ENCODE measurements around the gene USP49. TPM values are rescaled to one million over a fixed set of nuclear protein-coding genes. Genes with fewer than 3 reads are reported as not detected.
"Not testable (repeated sequence)": the region's sequence is repeated elsewhere in the genome, so short reads cannot be mapped to it uniquely, and the experiment has no call there.

Gene USP49
- total RNA-seq, 1 donor = 3.0 TPM

DNA sequence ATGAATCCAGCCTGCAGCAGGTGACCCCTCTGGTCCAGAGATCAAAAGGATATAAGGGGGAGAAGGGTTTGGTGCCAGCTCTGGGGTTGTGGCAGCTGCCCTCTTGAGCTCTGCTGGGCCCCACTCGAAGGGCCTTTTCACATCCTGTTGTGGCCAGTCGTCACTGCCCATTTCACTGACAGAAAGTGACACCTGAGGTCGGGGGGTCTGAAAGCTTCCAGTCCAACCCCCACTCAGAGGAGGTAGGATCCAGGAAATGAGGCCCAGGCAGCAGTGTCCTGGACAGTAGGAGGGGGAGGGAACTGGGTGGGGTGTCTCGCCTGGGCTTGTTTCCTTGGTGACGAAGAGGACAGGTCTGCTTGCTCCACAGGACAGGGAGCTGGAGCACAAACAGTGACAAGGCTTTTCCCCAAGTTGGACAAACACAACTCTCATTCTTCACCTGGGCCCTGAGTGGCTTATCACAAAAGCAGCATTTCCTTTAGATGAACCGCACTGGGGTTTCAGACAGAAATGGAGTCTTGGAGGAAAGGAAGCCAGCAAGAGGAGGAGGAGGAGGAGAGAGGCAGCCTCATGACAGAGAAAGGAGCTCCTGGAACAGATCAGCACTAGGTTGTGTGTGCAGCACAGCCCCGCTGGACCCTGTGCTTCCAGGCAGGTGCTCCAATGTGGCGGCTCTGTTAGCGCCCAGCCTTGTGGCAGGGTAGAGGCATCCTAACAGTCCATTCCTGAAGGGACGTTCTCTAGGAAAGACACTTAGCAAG, 126.4 kb downstream of the USP49 start:
- TF ChIP-seq, protein P1, sequence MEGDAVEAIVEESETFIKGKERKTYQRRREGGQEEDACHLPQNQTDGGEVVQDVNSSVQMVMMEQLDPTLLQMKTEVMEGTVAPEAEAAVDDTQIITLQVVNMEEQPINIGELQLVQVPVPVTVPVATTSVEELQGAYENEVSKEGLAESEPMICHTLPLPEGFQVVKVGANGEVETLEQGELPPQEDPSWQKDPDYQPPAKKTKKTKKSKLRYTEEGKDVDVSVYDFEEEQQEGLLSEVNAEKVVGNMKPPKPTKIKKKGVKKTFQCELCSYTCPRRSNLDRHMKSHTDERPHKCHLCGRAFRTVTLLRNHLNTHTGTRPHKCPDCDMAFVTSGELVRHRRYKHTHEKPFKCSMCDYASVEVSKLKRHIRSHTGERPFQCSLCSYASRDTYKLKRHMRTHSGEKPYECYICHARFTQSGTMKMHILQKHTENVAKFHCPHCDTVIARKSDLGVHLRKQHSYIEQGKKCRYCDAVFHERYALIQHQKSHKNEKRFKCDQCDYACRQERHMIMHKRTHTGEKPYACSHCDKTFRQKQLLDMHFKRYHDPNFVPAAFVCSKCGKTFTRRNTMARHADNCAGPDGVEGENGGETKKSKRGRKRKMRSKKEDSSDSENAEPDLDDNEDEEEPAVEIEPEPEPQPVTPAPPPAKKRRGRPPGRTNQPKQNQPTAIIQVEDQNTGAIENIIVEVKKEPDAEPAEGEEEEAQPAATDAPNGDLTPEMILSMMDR (IDR thresholded peaks at IDR 0.05; ENCODE audit: insufficient read depth, low read depth, low read length) = no peak
- no peak for DNase-seq (ENCODE audit: low read depth)
- H3K4me3 ChIP-seq (ENCODE audit: low read depth, low read length) = no peak overlapping the region

DNA sequence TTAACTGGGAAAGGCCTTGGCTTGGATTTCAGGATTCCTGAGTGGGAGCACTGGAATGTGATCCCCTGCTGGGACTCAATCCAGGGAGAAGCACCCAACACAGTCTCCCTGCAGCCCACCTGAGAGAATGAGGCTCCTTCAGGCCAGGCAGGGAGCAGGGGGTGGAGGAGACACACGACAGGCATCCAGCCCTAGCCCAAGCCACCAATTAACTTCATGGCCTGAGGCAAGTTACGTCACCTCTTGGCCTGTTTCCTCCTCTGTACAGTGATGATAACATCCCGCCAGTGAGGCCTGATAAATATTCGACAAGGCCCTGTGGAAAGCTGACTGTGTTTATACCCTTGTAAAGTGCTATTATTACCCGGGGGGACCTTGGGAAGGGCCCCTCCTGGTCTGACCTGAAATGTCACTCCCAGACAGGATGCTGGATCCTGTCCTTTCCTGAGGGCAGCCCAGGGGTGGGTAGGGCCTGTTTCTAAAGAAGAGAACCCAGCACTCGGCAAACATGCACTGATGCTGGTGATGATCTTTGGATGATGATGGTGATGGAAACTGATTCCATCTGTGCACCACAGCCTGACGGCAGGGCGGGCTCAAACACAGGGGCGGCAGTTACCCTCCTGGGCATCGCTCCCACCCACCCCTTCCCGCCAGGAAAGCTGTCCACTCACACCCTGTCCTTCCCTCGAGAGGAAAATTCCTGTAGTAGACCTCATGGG, 127.9 kb downstream of the USP49 start:
- no peak overlapping the region for H3K4me3 ChIP-seq (ENCODE audit: low read depth, low read length)
- peak; percentile 82 for DNase-seq (ENCODE audit: low read depth)
- TF ChIP-seq, protein P1 (IDR thresholded peaks at IDR 0.05; ENCODE audit: insufficient read depth, low read depth, low read length) = no peak

DNA sequence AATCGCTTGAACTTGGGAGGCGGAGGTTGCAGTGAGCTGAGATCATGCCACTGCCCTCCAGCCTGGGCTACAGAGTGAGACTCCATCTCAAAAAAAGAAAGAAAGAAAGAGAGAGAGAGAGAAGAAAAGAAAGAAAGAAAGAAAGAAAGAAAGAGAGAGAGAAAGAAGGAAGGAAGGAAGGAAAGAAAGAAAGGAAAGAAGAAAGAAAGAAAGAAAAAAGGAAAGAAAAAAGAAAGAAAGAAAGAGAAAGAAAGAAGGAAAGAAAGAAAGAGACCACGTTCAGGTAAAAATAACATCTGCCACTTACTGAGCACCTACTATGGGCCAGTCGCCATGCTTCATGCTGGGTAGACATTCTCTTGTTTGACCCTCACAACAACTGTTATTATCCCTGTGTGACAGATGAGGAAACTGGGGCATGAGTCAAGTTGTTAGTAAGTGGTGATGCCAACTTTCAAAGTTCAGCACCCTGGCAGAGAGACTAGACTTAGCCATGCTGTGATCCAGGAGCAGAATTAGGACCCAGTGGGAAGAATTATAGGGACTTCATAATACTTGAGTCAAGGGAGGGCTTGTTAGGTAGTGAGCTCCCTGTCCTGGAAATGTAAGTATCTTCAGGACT, 129.0 kb downstream of the USP49 start:
- DNase-seq (ENCODE audit: low read depth); H3K4me3 ChIP-seq (ENCODE audit: low read depth, low read length): not testable (repeated sequence)

DNA sequence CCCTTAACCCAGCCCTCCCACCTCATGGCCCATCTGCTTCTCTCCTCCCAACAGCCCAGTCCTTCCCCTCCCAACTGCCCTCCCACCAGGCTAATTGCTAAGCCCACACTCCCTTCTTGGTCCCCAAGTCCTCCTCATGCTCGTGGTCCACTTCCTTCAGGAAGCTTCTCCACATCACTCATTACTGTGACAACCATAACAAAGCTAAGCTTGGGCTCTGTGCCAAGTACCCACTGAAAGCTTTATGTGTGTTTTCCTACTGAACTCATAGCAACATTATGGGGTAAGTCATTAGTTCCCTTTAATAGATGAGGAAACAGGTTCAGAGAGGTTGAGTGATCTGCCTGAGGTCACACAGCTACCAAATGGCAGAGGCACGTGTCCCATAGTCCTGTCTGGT, 131.7 kb downstream of the USP49 start:
- DNase-seq (ENCODE audit: low read depth) = no peak
- H3K4me3 ChIP-seq (ENCODE audit: low read depth, low read length) = no peak overlapping the region
- TF ChIP-seq, protein P1 (IDR thresholded peaks at IDR 0.05; ENCODE audit: insufficient read depth, low read depth, low read length) = no peak

DNA sequence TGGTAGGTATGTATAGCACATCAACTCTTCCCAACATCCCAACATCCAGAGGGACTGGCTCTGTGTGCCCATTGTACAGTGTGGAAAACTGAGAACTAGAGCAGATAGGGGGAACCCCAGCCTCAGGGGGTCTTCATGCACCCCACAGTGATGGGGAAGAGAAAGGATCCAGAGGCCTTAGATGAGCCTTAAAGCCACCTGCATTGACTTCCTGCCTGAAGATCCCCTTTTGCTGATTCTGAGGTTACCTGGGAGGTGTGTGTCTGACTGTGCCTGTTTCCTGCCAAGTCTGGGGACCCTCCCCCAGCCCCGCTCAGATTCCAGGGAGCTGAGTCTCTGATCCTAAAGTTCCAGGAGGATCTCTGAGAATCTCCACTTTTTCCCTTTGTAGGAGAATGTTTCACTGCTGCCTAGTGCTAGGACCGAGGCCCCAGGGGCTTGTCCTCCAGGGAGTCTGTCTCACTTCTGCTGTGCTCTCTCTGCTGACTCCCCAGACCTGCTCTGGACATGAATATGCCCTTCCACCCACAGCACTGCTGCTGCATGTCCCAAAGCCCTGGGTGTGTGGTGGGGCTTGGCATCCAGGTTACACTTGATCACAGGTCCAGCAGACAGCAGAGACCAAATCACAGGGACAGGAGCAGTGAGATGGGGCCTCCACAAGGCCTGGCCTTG, 135.1 kb downstream of the USP49 start:
- TF ChIP-seq, protein P1 (IDR thresholded peaks at IDR 0.05; ENCODE audit: insufficient read depth, low read depth, low read length) = no peak

DNA sequence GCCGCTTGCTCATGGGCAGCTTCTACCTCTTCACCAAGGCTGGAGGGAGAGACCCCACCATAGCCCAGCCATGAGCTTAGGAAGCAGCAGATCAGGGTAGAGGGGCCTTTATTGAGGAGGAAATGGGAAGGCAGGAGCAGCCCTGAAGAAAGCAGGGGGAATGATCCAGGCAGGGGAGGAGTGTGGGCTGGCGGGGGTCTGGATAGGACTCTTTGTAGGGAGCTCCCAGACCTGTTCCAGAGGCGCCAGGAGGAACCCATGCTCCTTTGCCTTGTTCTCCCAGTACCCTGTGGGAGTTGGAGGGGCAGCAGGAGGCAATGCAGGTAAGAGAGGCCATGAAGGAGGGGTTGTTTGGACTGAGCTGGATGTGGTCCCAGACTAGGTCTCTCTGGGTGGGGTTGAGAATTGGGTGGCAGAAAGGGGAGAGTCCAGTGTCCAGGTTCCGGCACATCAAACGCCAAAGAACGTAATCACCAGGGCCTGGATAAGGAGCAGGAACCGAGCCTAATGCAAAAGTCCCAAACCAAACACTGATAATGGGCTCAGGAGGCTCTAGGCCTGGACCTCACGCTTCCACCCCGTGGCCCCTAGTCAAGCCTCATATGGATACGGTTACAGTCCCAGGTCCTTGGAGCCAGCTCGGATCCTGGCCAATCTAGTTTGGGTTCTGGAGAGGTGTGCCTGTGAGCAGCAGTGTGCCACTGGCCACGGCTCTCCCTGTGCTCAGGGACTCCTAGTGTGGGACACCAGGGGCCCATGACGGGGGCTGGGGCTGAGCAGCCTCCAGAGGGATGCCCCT, 135.9 kb downstream of the USP49 start:
- TF ChIP-seq, protein P1 (IDR thresholded peaks at IDR 0.05; ENCODE audit: insufficient read depth, low read depth, low read length) = no peak
- no peak for DNase-seq (ENCODE audit: low read depth)
- no peak overlapping the region for H3K4me3 ChIP-seq (ENCODE audit: low read depth, low read length)

More for the DNA sequence above, 135.1 kb downstream of the USP49 start:
- no peak overlapping the region for H3K4me3 ChIP-seq (ENCODE audit: low read depth, low read length)
- no peak for DNase-seq (ENCODE audit: low read depth)

Measured in fibroblast of villous mesenchyme (primary cell).